HepG2 (cell line): Measurements from ENCODE around the gene MAP3K9. TPM values are rescaled to one million over a fixed set of nuclear protein-coding genes. Genes with fewer than 3 reads are reported as not detected.

Source experiments
- ATAD3A ChIP-seq: sonication (generic); formaldehyde crosslinking; IDR thresholded peaks from 2 replicates; pipeline ENCODE4 v1.4.0; 2020; ENCODE audit warnings: missing genetic modification reagents
- ATRX ChIP-seq: sonication (generic); formaldehyde crosslinking; IDR thresholded peaks from 2 replicates; pipeline ENCODE4 v1.4.0; 2020; ENCODE audit warnings: missing genetic modification reagents, borderline replicate concordance
- ERF ChIP-seq: IDR thresholded peaks from 2 replicates; pipeline ENCODE4 v1.6.1; 2018; ENCODE audit warnings: missing biosample characterization, missing genetic modification reagents
- FOXA3 ChIP-seq: IDR thresholded peaks from 2 replicates; pipeline ENCODE4 v1.6.1; 2016; ENCODE audit warnings: missing genetic modification reagents, missing compliant biosample characterization
- GATAD2A ChIP-seq: IDR thresholded peaks from 2 replicates; pipeline ENCODE4 v1.6.1; 2016
- HDAC1 ChIP-seq: sonication (generic); formaldehyde crosslinking; IDR thresholded peaks from 2 replicates; pipeline ENCODE4 v1.5.1; 2020; ENCODE audit warnings: mild to moderate bottlenecking, missing genetic modification reagents
- HMG20B ChIP-seq: conservative IDR thresholded peaks from 2 replicates; pipeline ENCODE4 v1.6.1; 2016; ENCODE audit warnings: missing genetic modification reagents, missing compliant biosample characterization
- MZF1 ChIP-seq: sonication (generic); formaldehyde crosslinking; IDR thresholded peaks from 2 replicates; pipeline ENCODE4 v1.8.1; 2023; ENCODE audit warnings: mild to moderate bottlenecking, missing genetic modification reagents, borderline replicate concordance
- POLR2AphosphoS2 ChIP-seq: IDR thresholded peaks from 2 replicates; pipeline ENCODE4 v1.6.1; 2011; ENCODE audit warnings: low read depth, low read length, improper control_type of control experiment
- REPIN1 ChIP-seq: sonication (generic); formaldehyde crosslinking; IDR thresholded peaks from 2 replicates; pipeline ENCODE4 v1.8.0; 2022; ENCODE audit warnings: missing genetic modification reagents, low read depth, mild to moderate bottlenecking, borderline replicate concordance
- ZNF160 ChIP-seq: sonication (generic); formaldehyde crosslinking; IDR thresholded peaks from 2 replicates; pipeline ENCODE4 v1.8.0; 2022; ENCODE audit warnings: mild to moderate bottlenecking, inconsistent platforms, missing genetic modification reagents
- ZNF350 ChIP-seq: sonication (generic); formaldehyde crosslinking; IDR thresholded peaks from 2 replicates; pipeline ENCODE4 v1.4.0; 2020; ENCODE audit warnings: mild to moderate bottlenecking, low read depth, missing genetic modification reagents, borderline replicate concordance
- polyA plus RNA-seq, 8 experiments: library from polyadenylated mRNA; depleted of rRNA in 3 of 8; stranded (reverse) in 7 of 8; unstranded in 1 of 8; fragments of >200 nt; fragmentation: Illumina TruSeq in 4 of 8; extraction: Trizol in 4 of 8; gene quantifications; 2 replicates each; pipeline versions ENCODE4 v1.2.1 to v1.2.3, GENCODE V29; 2011 to 2016; ENCODE audit warnings: low read depth in 4 of 8, missing spikeins in 1 of 8, mixed read lengths in 1 of 8; ENCODE audit not compliant: insufficient read depth in 1 of 8
- total RNA-seq, 5 experiments: library from RNA; depleted of rRNA; stranded (reverse); fragments of >200 nt; fragmentation: Illumina TruSeq; extraction: Trizol; gene quantifications; 2 replicates each; pipeline ENCODE4 v1.2.3, GENCODE V29; 2016; ENCODE audit warnings: low read depth in 1 of 5
- TF ChIP-seq, protein P1 (sequence below): sonication (generic); formaldehyde crosslinking; IDR thresholded peaks from 2 replicates; pipeline ENCODE4 v1.4.0; 2020; ENCODE audit warnings: missing genetic modification reagents
- TF ChIP-seq, protein P2 (sequence below): sonication (generic); formaldehyde crosslinking; IDR thresholded peaks from 2 replicates; pipeline ENCODE4 v1.9.0; 2022; ENCODE audit warnings: low read depth, missing genetic modification reagents
- TF ChIP-seq, protein P3 (sequence below): sonication (generic); formaldehyde crosslinking; IDR thresholded peaks from 2 replicates; pipeline ENCODE4 v1.4.0; 2020; ENCODE audit warnings: missing genetic modification reagents
- TF ChIP-seq, protein P4 (sequence below): IDR thresholded peaks from 2 replicates; pipeline ENCODE4 v1.4.0; 2020; ENCODE audit warnings: mild to moderate bottlenecking, missing genetic modification reagents
- TF ChIP-seq, protein P5 (sequence below): sonication (generic); formaldehyde crosslinking; IDR thresholded peaks from 2 replicates; pipeline ENCODE4 v1.5.0; 2020; ENCODE audit warnings: mild to moderate bottlenecking, low read depth, missing genetic modification reagents, borderline replicate concordance

The MAP3K9 gene
- total and polyA plus RNA-seq, 2 of the 13 experiments (the other 11 are each of a cell fraction or from before 2014, with no cell fraction given): 4.3 to 4.5 TPM

DNA sequence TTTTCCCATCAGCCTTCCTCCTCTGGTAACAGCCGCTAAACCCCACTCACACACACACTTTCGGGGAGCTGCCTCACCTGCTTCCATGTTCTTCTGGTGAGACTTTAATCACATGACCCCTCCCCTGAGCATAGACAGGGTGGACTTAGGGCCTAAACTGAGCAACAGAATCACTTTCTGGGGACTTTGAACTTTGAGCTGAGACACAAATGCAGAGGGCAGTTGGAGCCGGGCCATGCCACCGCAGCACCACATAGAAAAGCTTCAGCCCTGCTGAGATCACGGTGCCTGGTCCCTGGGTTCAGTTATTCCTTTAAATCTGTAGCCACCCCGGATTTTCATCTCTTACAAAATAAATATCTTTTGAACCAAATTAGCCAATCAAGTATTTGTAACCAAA lies 18.4 kb upstream of the MAP3K9 start (continued):
- TF ChIP-seq, protein P1, sequence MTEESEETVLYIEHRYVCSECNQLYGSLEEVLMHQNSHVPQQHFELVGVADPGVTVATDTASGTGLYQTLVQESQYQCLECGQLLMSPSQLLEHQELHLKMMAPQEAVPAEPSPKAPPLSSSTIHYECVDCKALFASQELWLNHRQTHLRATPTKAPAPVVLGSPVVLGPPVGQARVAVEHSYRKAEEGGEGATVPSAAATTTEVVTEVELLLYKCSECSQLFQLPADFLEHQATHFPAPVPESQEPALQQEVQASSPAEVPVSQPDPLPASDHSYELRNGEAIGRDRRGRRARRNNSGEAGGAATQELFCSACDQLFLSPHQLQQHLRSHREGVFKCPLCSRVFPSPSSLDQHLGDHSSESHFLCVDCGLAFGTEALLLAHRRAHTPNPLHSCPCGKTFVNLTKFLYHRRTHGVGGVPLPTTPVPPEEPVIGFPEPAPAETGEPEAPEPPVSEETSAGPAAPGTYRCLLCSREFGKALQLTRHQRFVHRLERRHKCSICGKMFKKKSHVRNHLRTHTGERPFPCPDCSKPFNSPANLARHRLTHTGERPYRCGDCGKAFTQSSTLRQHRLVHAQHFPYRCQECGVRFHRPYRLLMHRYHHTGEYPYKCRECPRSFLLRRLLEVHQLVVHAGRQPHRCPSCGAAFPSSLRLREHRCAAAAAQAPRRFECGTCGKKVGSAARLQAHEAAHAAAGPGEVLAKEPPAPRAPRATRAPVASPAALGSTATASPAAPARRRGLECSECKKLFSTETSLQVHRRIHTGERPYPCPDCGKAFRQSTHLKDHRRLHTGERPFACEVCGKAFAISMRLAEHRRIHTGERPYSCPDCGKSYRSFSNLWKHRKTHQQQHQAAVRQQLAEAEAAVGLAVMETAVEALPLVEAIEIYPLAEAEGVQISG (CRISPR knock-in tag): no peak
- TF ChIP-seq HDAC1 (peak; percentile 48; the same call in 1 of the 2 replicates), FOXA3 (CRISPR knock-in tag) (no peak), GATAD2A (CRISPR knock-in tag) (peak; percentile 37; the same call in 1 of the 2 replicates), POLR2AphosphoS2 (no peak), ZNF350 (0 out of 2 replicates have a peak, but pooled peaks have one; percentile 38), MZF1 (CRISPR knock-in tag) (no peak), ATAD3A (no peak), REPIN1 (CRISPR knock-in tag) (no peak), ATRX (no peak), HMG20B (CRISPR knock-in tag) (no peak), ZNF160 (CRISPR knock-in tag) (no peak), ERF (no peak)
- TF ChIP-seq, protein P2, sequence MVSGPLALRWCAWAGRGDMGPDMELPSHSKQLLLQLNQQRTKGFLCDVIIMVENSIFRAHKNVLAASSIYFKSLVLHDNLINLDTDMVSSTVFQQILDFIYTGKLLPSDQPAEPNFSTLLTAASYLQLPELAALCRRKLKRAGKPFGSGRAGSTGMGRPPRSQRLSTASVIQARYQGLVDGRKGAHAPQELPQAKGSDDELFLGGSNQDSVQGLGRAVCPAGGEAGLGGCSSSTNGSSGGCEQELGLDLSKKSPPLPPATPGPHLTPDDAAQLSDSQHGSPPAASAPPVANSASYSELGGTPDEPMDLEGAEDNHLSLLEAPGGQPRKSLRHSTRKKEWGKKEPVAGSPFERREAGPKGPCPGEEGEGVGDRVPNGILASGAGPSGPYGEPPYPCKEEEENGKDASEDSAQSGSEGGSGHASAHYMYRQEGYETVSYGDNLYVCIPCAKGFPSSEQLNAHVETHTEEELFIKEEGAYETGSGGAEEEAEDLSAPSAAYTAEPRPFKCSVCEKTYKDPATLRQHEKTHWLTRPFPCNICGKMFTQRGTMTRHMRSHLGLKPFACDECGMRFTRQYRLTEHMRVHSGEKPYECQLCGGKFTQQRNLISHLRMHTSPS: 0 out of 2 replicates have a peak, but pooled peaks have one; percentile 43
- TF ChIP-seq, protein P3, sequence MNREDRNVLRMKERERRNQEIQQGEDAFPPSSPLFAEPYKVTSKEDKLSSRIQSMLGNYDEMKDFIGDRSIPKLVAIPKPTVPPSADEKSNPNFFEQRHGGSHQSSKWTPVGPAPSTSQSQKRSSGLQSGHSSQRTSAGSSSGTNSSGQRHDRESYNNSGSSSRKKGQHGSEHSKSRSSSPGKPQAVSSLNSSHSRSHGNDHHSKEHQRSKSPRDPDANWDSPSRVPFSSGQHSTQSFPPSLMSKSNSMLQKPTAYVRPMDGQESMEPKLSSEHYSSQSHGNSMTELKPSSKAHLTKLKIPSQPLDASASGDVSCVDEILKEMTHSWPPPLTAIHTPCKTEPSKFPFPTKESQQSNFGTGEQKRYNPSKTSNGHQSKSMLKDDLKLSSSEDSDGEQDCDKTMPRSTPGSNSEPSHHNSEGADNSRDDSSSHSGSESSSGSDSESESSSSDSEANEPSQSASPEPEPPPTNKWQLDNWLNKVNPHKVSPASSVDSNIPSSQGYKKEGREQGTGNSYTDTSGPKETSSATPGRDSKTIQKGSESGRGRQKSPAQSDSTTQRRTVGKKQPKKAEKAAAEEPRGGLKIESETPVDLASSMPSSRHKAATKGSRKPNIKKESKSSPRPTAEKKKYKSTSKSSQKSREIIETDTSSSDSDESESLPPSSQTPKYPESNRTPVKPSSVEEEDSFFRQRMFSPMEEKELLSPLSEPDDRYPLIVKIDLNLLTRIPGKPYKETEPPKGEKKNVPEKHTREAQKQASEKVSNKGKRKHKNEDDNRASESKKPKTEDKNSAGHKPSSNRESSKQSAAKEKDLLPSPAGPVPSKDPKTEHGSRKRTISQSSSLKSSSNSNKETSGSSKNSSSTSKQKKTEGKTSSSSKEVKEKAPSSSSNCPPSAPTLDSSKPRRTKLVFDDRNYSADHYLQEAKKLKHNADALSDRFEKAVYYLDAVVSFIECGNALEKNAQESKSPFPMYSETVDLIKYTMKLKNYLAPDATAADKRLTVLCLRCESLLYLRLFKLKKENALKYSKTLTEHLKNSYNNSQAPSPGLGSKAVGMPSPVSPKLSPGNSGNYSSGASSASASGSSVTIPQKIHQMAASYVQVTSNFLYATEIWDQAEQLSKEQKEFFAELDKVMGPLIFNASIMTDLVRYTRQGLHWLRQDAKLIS (CRISPR knock-in tag): no peak
- TF ChIP-seq, protein P4, sequence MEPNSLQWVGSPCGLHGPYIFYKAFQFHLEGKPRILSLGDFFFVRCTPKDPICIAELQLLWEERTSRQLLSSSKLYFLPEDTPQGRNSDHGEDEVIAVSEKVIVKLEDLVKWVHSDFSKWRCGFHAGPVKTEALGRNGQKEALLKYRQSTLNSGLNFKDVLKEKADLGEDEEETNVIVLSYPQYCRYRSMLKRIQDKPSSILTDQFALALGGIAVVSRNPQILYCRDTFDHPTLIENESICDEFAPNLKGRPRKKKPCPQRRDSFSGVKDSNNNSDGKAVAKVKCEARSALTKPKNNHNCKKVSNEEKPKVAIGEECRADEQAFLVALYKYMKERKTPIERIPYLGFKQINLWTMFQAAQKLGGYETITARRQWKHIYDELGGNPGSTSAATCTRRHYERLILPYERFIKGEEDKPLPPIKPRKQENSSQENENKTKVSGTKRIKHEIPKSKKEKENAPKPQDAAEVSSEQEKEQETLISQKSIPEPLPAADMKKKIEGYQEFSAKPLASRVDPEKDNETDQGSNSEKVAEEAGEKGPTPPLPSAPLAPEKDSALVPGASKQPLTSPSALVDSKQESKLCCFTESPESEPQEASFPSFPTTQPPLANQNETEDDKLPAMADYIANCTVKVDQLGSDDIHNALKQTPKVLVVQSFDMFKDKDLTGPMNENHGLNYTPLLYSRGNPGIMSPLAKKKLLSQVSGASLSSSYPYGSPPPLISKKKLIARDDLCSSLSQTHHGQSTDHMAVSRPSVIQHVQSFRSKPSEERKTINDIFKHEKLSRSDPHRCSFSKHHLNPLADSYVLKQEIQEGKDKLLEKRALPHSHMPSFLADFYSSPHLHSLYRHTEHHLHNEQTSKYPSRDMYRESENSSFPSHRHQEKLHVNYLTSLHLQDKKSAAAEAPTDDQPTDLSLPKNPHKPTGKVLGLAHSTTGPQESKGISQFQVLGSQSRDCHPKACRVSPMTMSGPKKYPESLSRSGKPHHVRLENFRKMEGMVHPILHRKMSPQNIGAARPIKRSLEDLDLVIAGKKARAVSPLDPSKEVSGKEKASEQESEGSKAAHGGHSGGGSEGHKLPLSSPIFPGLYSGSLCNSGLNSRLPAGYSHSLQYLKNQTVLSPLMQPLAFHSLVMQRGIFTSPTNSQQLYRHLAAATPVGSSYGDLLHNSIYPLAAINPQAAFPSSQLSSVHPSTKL (CRISPR knock-in tag): peak; percentile 74
- TF ChIP-seq, protein P5, sequence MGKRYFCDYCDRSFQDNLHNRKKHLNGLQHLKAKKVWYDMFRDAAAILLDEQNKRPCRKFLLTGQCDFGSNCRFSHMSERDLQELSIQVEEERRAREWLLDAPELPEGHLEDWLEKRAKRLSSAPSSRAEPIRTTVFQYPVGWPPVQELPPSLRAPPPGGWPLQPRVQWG (CRISPR knock-in tag): no peak
